Peyer's patch (tissue), 4 donors: ENCODE measurements around the gene DQX1.

Source experiments
- CTCF ChIP-seq, 6 experiments: fragments of 450-650 bp in 4 of 6; fragments of 200-600 bp in 2 of 6; sonication (generic) in 1 of 6; IDR thresholded peaks; one replicate each; pipeline ENCODE4 v1.5.1; 2017 to 2019; ENCODE audit warnings: antibody characterized with exemption in 6 of 6, mild to moderate bottlenecking in 3 of 6, moderate library complexity in 1 of 6
- POLR2A ChIP-seq, 2 donors: fragments of 450-650 bp; IDR thresholded peaks; one replicate each; pipeline ENCODE4 v1.5.1; 2017; ENCODE audit warnings: antibody characterized with exemption in 2 of 2, mild to moderate bottlenecking in 2 of 2, moderate library complexity in 2 of 2

- TF ChIP-seq CTCF (IDR thresholded peaks at IDR 0.05) = no peak
- no peak for TF ChIP-seq POLR2A (IDR thresholded peaks at IDR 0.05)
These were observed 9.4 kb downstream of the DQX1 start for GRCh38 chr2:74516650-74517049.
